ENCODE measurements around the gene SPRYD3. TPM values are rescaled to one million over a fixed set of nuclear protein-coding genes. Genes with fewer than 3 reads are reported as not detected.

SPRYD3 gene
- total RNA-seq, 1 donor from 2014 or later: 20.6 TPM

DNA sequence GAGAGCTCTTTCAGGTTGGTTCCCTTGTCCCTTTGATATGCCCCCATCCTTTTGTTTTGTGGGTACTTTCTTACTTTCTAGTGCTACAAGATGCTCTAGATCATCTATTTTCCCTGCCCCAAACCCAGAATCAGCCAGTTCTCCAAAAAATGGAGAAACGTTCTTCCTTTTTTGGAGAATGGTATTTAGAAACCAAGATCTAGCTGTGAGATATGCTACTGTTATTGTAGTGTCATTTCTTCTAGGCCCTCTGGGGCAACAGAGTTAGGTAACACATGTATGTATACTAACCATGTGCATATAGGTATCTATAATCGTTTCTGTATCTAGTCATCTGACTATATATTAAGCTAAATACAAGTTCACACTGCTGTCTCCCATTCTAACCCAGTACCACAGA is 11.4 kb upstream of the SPRYD3 start:
- H3K27ac Mint-ChIP-seq: no peak overlapping the region
- peaks cover 9% of the 10 kb centered on the region for H3K4me1 Mint-ChIP-seq
- H3K36me3 Mint-ChIP-seq: no peaks in the 10 kb centered on the region
- no peak overlapping the region for H3K4me3 Mint-ChIP-seq
- no peak for DNase-seq (ENCODE audit: low spot score in 2 of 2, unreplicated experiment in 2 of 2)
- TF ChIP-seq, protein P1, sequence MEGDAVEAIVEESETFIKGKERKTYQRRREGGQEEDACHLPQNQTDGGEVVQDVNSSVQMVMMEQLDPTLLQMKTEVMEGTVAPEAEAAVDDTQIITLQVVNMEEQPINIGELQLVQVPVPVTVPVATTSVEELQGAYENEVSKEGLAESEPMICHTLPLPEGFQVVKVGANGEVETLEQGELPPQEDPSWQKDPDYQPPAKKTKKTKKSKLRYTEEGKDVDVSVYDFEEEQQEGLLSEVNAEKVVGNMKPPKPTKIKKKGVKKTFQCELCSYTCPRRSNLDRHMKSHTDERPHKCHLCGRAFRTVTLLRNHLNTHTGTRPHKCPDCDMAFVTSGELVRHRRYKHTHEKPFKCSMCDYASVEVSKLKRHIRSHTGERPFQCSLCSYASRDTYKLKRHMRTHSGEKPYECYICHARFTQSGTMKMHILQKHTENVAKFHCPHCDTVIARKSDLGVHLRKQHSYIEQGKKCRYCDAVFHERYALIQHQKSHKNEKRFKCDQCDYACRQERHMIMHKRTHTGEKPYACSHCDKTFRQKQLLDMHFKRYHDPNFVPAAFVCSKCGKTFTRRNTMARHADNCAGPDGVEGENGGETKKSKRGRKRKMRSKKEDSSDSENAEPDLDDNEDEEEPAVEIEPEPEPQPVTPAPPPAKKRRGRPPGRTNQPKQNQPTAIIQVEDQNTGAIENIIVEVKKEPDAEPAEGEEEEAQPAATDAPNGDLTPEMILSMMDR (IDR thresholded peaks at IDR 0.05; ENCODE audit: unreplicated experiment): no peak
- H3K9me3 Mint-ChIP-seq: peaks cover 2% of the 10 kb centered on the region
- no peaks in the 10 kb centered on the region for H3K27me3 Mint-ChIP-seq (ENCODE audit: low read depth)

DNA sequence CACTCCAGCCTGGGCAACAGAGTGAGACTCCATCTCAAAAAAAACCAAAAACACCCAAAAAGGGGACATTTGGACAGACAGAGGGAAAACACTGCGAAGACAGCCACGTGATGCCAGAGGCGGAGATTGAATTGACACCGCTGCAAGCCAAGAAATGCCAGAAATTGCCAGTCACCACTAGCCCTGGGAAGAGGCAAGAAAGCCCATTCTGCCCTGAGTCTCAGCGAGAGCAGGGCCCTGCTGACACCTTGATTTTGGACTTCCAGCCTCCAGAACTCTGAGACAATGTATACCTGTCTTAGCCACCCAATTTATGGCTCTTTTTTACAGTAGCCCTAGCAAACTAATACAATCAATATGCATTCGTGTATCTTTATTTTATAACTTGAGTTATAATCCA is 10.9 kb upstream of the SPRYD3 start:
- TF ChIP-seq, protein P1 (IDR thresholded peaks at IDR 0.05; ENCODE audit: unreplicated experiment): no peak
- H3K27ac Mint-ChIP-seq: no peak overlapping the region
- no peaks in the 10 kb centered on the region for H3K27me3 Mint-ChIP-seq (ENCODE audit: low read depth)
- H3K9me3 Mint-ChIP-seq: peaks cover 3% of the 10 kb centered on the region
- DNase-seq (ENCODE audit: low spot score in 2 of 2, unreplicated experiment in 2 of 2): no peak
- peaks cover 9% of the 10 kb centered on the region for H3K4me1 Mint-ChIP-seq
- no peaks in the 10 kb centered on the region for H3K36me3 Mint-ChIP-seq
- H3K4me3 Mint-ChIP-seq: no peak overlapping the region

DNA sequence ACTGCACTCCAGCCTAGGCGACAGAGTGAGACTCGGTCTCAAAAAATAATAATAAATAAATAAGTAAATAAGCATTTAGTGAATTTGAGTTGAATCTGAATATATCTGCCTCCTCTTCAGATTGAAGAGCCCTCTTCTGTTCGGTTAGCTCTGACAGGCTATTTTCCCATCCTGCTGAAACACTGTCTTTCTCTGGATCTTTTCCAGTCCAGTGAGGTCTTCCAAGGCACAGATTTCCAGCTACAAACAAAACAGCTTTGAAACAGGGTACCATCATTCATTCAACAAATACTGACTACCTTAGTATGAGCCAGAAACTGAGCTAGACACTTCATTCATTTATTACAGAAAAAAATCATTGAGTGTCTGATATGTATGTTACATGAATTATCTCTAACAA is 7.2 kb upstream of the SPRYD3 start:
- H3K4me1 Mint-ChIP-seq: no peaks in the 10 kb centered on the region
- TF ChIP-seq, protein P1 (IDR thresholded peaks at IDR 0.05; ENCODE audit: unreplicated experiment): no peak
- H3K27ac Mint-ChIP-seq: no peak overlapping the region
- no peaks in the 10 kb centered on the region for H3K36me3 Mint-ChIP-seq
- no peaks in the 10 kb centered on the region for H3K27me3 Mint-ChIP-seq (ENCODE audit: low read depth)
- H3K9me3 Mint-ChIP-seq: peaks cover 8% of the 10 kb centered on the region
- DNase-seq (ENCODE audit: low spot score in 2 of 2, unreplicated experiment in 2 of 2): no peak
- no peak overlapping the region for H3K4me3 Mint-ChIP-seq

DNA sequence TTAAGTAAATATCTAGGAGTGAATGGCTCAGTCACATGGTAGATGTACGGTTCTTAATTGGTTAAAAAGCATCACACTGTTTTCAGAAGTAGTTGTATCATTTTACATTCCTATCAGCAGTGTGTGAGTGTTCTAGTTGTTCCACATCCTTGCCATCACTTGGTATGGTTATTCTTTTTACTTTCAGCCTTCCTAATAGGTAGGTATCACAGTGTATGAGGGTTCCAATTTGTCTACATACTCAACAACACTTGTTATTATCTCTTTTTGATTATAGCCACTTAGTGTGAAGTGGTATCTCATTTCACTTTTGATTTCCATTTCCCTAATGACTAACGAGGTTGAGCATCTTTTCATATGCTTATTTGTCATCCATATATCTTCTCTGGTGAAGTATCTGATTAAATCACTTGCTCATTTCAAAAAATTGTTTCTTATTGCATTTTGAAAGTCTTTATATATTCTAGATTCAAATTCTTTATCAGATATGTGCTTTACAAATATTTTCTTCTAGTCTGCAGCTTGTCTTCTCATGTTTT is 3.5 kb upstream of the SPRYD3 start:
- H3K4me1 Mint-ChIP-seq: peaks cover 18% of the 10 kb centered on the region

DNA sequence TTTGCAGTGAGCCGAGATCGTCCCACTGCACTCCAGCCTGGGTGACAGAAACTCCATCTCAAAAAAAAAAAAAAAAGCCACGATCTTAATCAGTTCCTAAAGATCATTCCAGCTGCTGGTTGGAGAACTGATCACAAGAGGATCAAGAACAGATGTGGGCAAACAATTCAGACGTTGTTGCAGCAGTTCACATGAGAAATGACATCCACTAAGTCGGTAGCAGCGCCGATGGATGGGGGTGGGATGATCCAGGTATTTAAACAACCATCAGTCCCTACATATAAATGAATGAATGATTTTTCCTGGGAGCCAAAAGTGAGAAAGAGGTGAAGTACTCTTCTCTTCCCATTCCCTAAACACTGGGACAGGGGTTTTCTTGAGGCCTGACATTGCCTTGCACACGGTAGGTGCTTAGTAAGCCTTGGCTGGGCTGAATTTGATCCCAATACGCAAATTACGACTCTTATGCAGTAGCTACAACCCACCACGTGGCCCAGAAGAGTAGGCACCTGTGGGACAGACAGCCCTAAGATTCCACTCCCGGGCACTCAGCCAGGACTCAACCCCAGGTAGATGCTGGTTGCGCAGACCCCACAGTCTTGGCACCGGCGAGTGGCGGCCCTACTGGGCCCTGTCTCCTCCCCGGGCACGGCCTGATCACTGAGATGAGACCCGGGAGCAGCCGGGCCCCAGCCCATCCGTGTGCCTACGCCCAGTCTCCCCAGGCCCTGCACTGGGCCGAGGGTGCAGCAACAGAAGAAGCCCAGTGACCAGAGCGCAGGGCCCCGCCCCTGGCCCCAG is 565 bp downstream of the SPRYD3 start:
- TF ChIP-seq, protein P1 (IDR thresholded peaks at IDR 0.05; ENCODE audit: unreplicated experiment): no peak
- DNase-seq (ENCODE audit: low spot score in 2 of 2, unreplicated experiment in 2 of 2): no peak
- Mint-ChIP-seq H3K27ac (peak overlapping the region; percentile 88), H3K27me3 (ENCODE audit: low read depth) (no peaks in the 10 kb centered on the region), H3K4me3 (peak overlapping the region; percentile 77), H3K36me3 (peaks cover 11% of the 10 kb centered on the region), H3K4me1 (peaks cover 55% of the 10 kb centered on the region), H3K9me3 (peaks cover 5% of the 10 kb centered on the region)

More for the DNA sequence above, 3.5 kb upstream of the SPRYD3 start:
- H3K27me3 Mint-ChIP-seq (ENCODE audit: low read depth): no peaks in the 10 kb centered on the region
- no peak overlapping the region for H3K27ac Mint-ChIP-seq
- no peak overlapping the region for H3K4me3 Mint-ChIP-seq
- TF ChIP-seq, protein P1 (IDR thresholded peaks at IDR 0.05; ENCODE audit: unreplicated experiment): no peak
- H3K9me3 Mint-ChIP-seq: peaks cover 8% of the 10 kb centered on the region
- no peak for DNase-seq (ENCODE audit: low spot score in 2 of 2, unreplicated experiment in 2 of 2)
- no peaks in the 10 kb centered on the region for H3K36me3 Mint-ChIP-seq

Measured in mesothelial cell of epicardium (in vitro differentiated cells).